Vagina (tissue), 2 donors: ENCODE measurements around the gene TRMU. TPM values are rescaled to one million over a fixed set of nuclear protein-coding genes. Genes with fewer than 3 reads are reported as not detected.

Experiments used
- DNase-seq, 2 donors: peaks; one replicate each; pipeline ENCODE4 v3.0.0-alpha.2; 2017; ENCODE audit errors: extremely low spot score in 2 of 2
- H3K27ac ChIP-seq: fragments of 200-600 bp; sonication (generic); one replicate; pipeline ENCODE4 v1.5.1; 2019
- H3K27me3 ChIP-seq: fragments of 200-600 bp; sonication (generic); one replicate; pipeline ENCODE4 v1.5.1; 2019
- H3K36me3 ChIP-seq, 2 donors: fragments of 200-600 bp; sonication (generic); one replicate each; pipeline ENCODE4 v1.5.1; 2017 to 2019
- H3K4me1 ChIP-seq: fragments of 200-600 bp; sonication (generic); one replicate; pipeline ENCODE4 v1.5.1; 2019
- H3K4me3 ChIP-seq, 2 donors: fragments of 200-600 bp; sonication (generic); 1 replicate in 1 of 2; 2 replicates in 1 of 2; pipeline ENCODE4 v1.5.1; 2016 to 2019
- H3K9me3 ChIP-seq: fragments of 200-600 bp; sonication (generic); one replicate; pipeline ENCODE4 v1.5.1; 2019
- CTCF ChIP-seq, 3 experiments: fragments of 450-650 bp in 2 of 3; fragments of 200-600 bp in 1 of 3; sonication (generic) in 1 of 3; IDR thresholded peaks; one replicate each; pipeline ENCODE4 v1.5.1; 2017 to 2019; ENCODE audit warnings: antibody characterized with exemption in 3 of 3, mild to moderate bottlenecking in 2 of 3, moderate library complexity in 2 of 3
- POLR2A ChIP-seq, 2 donors: fragments of 450-650 bp; IDR thresholded peaks; one replicate each; pipeline ENCODE4 v1.6.1; 2017; ENCODE audit warnings: antibody characterized with exemption in 2 of 2, mild to moderate bottlenecking in 2 of 2, moderate library complexity in 2 of 2
- POLR2AphosphoS5 ChIP-seq, 2 donors: sonication (generic); formaldehyde crosslinking; IDR thresholded peaks; one replicate each; pipeline ENCODE4 v1.9.0; 2017; ENCODE audit warnings: antibody characterized with exemption in 2 of 2, mild to moderate bottlenecking in 2 of 2, low read depth in 1 of 2; ENCODE audit not compliant: insufficient read depth in 1 of 2
- intact Hi-C: fragments of 100-400 bp; cut with DNase I; formaldehyde crosslinking; loops from one replicate; pipeline ENCODE4 v1.15.1; 2023
- total RNA-seq: library from RNA; depleted of rRNA; stranded (reverse); fragments of >200 nt; gene quantifications from one replicate; pipeline ENCODE4 v1.2.3, GENCODE V29; 2016

TRMU gene
- total RNA-seq, 1 donor from 2014 or later: 37.1 TPM

GRCh38 chr22:46347646-46348045 lies 12.1 kb downstream of the TRMU start:
- intact Hi-C loops: no loop called here
- no peaks in the 10 kb centered on the region for H3K27me3 ChIP-seq
- peaks cover 0 to 89% of the 10 kb centered on the region in 2 donors for H3K36me3 ChIP-seq
- no peak for TF ChIP-seq POLR2A (IDR thresholded peaks at IDR 0.05)
- TF ChIP-seq POLR2AphosphoS5 (IDR thresholded peaks at IDR 0.05; ENCODE audit: insufficient read depth in 1 of 2, low read depth in 1 of 2): no peak
- no peak for TF ChIP-seq CTCF (IDR thresholded peaks at IDR 0.05)
- H3K4me3 ChIP-seq: no peak overlapping the region
- no peak for DNase-seq
- no peaks in the 10 kb centered on the region for H3K4me1 ChIP-seq
- H3K9me3 ChIP-seq: no peaks in the 10 kb centered on the region
- H3K27ac ChIP-seq: no peak overlapping the region

GRCh38 chr22:46348099-46348695 lies 12.7 kb downstream of the TRMU start:
- Histone ChIP-seq H3K27ac (no peak overlapping the region), H3K36me3 (peaks cover 0 to 90% of the 10 kb centered on the region in 2 donors), H3K9me3 (no peaks in the 10 kb centered on the region), H3K4me3 (no peak overlapping the region), H3K4me1 (peaks cover under 1% of the 10 kb centered on the region), H3K27me3 (no peaks in the 10 kb centered on the region)
- TF ChIP-seq POLR2AphosphoS5 (IDR thresholded peaks at IDR 0.05; ENCODE audit: insufficient read depth in 1 of 2, low read depth in 1 of 2) (no peak), POLR2A (IDR thresholded peaks at IDR 0.05) (no peak), CTCF (IDR thresholded peaks at IDR 0.05) (no peak)
- DNase-seq: no peak
- intact Hi-C loops: no loop called here

GRCh38 chr22:46349238-46349637 lies 13.7 kb downstream of the TRMU start:
- H3K4me1 ChIP-seq: peaks cover 7% of the 10 kb centered on the region
- TF ChIP-seq CTCF (IDR thresholded peaks at IDR 0.05) (no peak), POLR2A (IDR thresholded peaks at IDR 0.05) (no peak), POLR2AphosphoS5 (IDR thresholded peaks at IDR 0.05; ENCODE audit: insufficient read depth in 1 of 2, low read depth in 1 of 2) (no peak)
- no peak for DNase-seq
- intact Hi-C loops: no loop called here
- H3K4me3 ChIP-seq: no peak overlapping the region
- no peaks in the 10 kb centered on the region for H3K27me3 ChIP-seq
- no peaks in the 10 kb centered on the region for H3K9me3 ChIP-seq
- H3K36me3 ChIP-seq: peaks cover 0 to 90% of the 10 kb centered on the region in 2 donors
- no peak overlapping the region for H3K27ac ChIP-seq

GRCh38 chr22:46349681-46350080 lies 14.2 kb downstream of the TRMU start:
- Histone ChIP-seq H3K4me1 (peaks cover 12% of the 10 kb centered on the region), H3K27me3 (no peaks in the 10 kb centered on the region), H3K4me3 (no peak overlapping the region), H3K9me3 (no peaks in the 10 kb centered on the region), H3K36me3 (peaks cover 0 to 90% of the 10 kb centered on the region in 2 donors), H3K27ac (no peak overlapping the region)
- TF ChIP-seq CTCF (IDR thresholded peaks at IDR 0.05) (no peak), POLR2A (IDR thresholded peaks at IDR 0.05) (no peak), POLR2AphosphoS5 (IDR thresholded peaks at IDR 0.05; ENCODE audit: insufficient read depth in 1 of 2, low read depth in 1 of 2) (no peak)
- DNase-seq: no peak
- intact Hi-C loops: no loop called here

GRCh38 chr22:46350121-46350520 lies 14.6 kb downstream of the TRMU start:
- H3K9me3 ChIP-seq: no peaks in the 10 kb centered on the region
- H3K4me3 ChIP-seq: no peak overlapping the region
- intact Hi-C loops: no loop called here
- H3K36me3 ChIP-seq: peaks cover 0 to 86% of the 10 kb centered on the region in 2 donors
- H3K27me3 ChIP-seq: no peaks in the 10 kb centered on the region
- TF ChIP-seq CTCF (IDR thresholded peaks at IDR 0.05) (no peak), POLR2A (IDR thresholded peaks at IDR 0.05) (no peak), POLR2AphosphoS5 (IDR thresholded peaks at IDR 0.05; ENCODE audit: insufficient read depth in 1 of 2, low read depth in 1 of 2) (no peak)
- H3K4me1 ChIP-seq: peaks cover 12% of the 10 kb centered on the region
- no peak for DNase-seq
- H3K27ac ChIP-seq: no peak overlapping the region
